Adrenal gland (tissue), 12 donors: ENCODE data around the gene FAM120C. TPM values are rescaled to one million over a fixed set of nuclear protein-coding genes. Genes with fewer than 3 reads are reported as not detected.

ENCODE experiments used
- DNase-seq, 7 donors: peaks; one replicate each; pipeline ENCODE4 v3.0.0-alpha.2; 2019 to 2020
- H3K27ac ChIP-seq, 5 donors: fragments of 200-600 bp; sonication (generic) in 4 of 5; 1 replicate in 3 of 5; 2 replicates in 2 of 5; pipeline versions ENCODE4 v1.5.1 to v1.8.0; 2016 to 2020; ENCODE audit warnings: mild to moderate bottlenecking in 1 of 5
- H3K27me3 ChIP-seq: fragments of 200-600 bp; 2 replicates; pipeline ENCODE4 v1.8.0; 2021
- H3K36me3 ChIP-seq, 2 donors: fragments of 200-600 bp; replicated peaks in 1 of 2; 1 replicate in 1 of 2; 2 replicates in 1 of 2; pipeline versions ENCODE4 v1.5.1 to v1.8.0; 2018 to 2022
- H3K4me1 ChIP-seq, 2 donors: fragments of 200-600 bp; replicated peaks in 1 of 2; 1 replicate in 1 of 2; 2 replicates in 1 of 2; pipeline versions ENCODE4 v1.5.1 to v1.8.0; 2018 to 2021
- H3K4me3 ChIP-seq, 4 donors: fragments of 200-600 bp; sonication (generic) in 3 of 4; one replicate each; pipeline ENCODE4 v1.5.1; 2016 to 2018
- H3K9me3 ChIP-seq, 3 donors: fragments of 200-600 bp; sonication (generic) in 1 of 3; replicated peaks in 1 of 3; 1 replicate in 2 of 3; 2 replicates in 1 of 3; pipeline versions ENCODE4 v1.5.1 to v1.8.0; 2016 to 2021
- POLR2A ChIP-seq, 2 donors: fragments of 450-650 bp; IDR thresholded peaks; one replicate each; pipeline ENCODE4 v1.6.1; 2017; ENCODE audit warnings: antibody characterized with exemption in 2 of 2, mild to moderate bottlenecking in 2 of 2, moderate library complexity in 1 of 2
- WGBS, 4 donors: extraction: QIAGEN DNeasy Blood & Tissue Kit in 2 of 4; methylation state at CpG; one replicate each; pipeline versions ENCODE4 v1.1.5 to v1.1.7; 2013 to 2017; 5-methylcytosine and 5-hydroxymethylcytosine counted together
- intact Hi-C, 2 donors: fragments of 100-400 bp; cut with DNase I; formaldehyde crosslinking; loops; one replicate each; pipeline versions ENCODE4 v1.14.1 to v1.15.0; 2022 to 2023
- polyA plus RNA-seq, 3 donors: library from polyadenylated mRNA; stranded (reverse); fragments of 200-250 nt in 2 of 3; fragments of 350-450 nt in 1 of 3; fragmentation: Illumina TruSeq in 1 of 3; extraction: RNeasy Lipid Tissue Mini Kit (QIAGEN cat#74804) in 1 of 3; gene quantifications; one replicate each; pipeline ENCODE4 v1.2.3, GENCODE V29; 2013 to 2014
- total RNA-seq, 9 donors: library from RNA; depleted of rRNA in 4 of 9; stranded (reverse); fragments of >200 nt in 4 of 9; fragments of 120-200 nt in 1 of 9; fragmentation: NEBNext Ultra II Directional in 1 of 9; extraction: Animal tissue kit (Norgen Biotek cat#: 25700) in 1 of 9; gene quantifications; one replicate each; pipeline versions ENCODE4 v1.1.0 to v1.2.4, GENCODE V29; 2013 to 2023
- TF ChIP-seq, protein P1 (sequence below), 6 experiments: fragments of 450-650 bp in 4 of 6; fragments of 200-600 bp in 2 of 6; sonication (generic) in 1 of 6; IDR thresholded peaks; 1 replicate in 5 of 6; 2 replicates in 1 of 6; pipeline versions ENCODE4 v1.5.1 to v1.8.0; 2016 to 2021; ENCODE audit warnings: antibody characterized with exemption in 6 of 6, mild to moderate bottlenecking in 2 of 6, moderate library complexity in 1 of 6
- donor health status: healthy with polysubstance abuse.
- donor health status: Bipolar disorder and iron deficiency.
- donor health status: DM: yes; HTN: yes; CAD: no.
- donor health status: DM: no; HTN: no; CAD: no.
- donor health status: DM: no; HTN: no; CAD: no.
- donor health status: DM: yes; HTN: yes; CAD: no.

The FAM120C gene
- total and polyA plus RNA-seq, 12 donors: 6.3 to 18.8 (median 12.3) TPM

DNA sequence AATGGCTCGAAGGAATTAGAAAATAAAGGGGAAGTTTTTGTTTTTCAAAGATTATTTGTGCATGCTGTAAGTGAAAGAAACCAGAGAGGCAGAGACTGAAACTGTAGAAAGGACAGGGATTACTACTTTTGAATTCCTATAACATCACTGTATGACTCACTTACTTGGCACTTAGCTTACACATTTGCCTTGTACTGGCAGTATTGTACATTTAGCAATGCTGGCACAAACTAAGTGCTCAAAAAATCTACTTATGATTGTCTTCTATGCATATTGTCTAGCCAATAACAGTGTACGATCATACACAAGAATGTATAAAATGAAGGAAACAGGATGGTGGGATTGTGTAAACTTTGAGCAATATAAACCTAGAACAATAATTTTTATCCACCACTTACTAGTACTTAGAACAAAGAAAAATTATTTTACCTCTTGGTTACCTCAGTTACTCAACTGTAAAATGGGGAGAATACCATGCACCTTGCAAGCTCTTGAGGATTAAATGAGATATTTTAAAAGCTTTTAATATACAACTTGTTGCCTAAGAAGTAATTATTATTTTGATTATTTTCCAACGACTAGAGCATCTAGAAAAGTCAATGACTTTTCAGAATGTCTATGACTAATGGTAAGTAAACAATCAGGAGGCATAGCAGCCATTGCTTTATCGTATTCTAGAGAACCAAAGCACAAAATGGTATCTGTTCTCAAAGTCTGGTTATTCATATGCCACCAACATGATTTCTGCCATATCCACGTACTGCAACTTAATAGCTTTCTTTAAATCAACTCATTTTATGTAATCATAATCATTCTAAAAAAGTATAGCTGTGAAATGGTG, 4.7 kb downstream of the FAM120C start:
- TF ChIP-seq POLR2A (IDR thresholded peaks at IDR 0.05): no peak
- TF ChIP-seq, protein P1, sequence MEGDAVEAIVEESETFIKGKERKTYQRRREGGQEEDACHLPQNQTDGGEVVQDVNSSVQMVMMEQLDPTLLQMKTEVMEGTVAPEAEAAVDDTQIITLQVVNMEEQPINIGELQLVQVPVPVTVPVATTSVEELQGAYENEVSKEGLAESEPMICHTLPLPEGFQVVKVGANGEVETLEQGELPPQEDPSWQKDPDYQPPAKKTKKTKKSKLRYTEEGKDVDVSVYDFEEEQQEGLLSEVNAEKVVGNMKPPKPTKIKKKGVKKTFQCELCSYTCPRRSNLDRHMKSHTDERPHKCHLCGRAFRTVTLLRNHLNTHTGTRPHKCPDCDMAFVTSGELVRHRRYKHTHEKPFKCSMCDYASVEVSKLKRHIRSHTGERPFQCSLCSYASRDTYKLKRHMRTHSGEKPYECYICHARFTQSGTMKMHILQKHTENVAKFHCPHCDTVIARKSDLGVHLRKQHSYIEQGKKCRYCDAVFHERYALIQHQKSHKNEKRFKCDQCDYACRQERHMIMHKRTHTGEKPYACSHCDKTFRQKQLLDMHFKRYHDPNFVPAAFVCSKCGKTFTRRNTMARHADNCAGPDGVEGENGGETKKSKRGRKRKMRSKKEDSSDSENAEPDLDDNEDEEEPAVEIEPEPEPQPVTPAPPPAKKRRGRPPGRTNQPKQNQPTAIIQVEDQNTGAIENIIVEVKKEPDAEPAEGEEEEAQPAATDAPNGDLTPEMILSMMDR (IDR thresholded peaks at IDR 0.05): no peak
- no peaks in the 10 kb centered on the region for H3K9me3 ChIP-seq
- no peaks in the 10 kb centered on the region for H3K27me3 ChIP-seq
- peak overlapping the region in 1 of 4 donors; percentile 7 for H3K4me3 ChIP-seq
- DNase-seq: no peak
- intact Hi-C loops: no loop called here
- WGBS, 4 donors: 46 to 51% (median 48%) methylated on average over 5 of the region's 5 CpGs
- peaks cover 18 to 27% of the 10 kb centered on the region in 2 donors for H3K4me1 ChIP-seq
- H3K36me3 ChIP-seq: no peaks in the 10 kb centered on the region
- H3K27ac ChIP-seq: peak overlapping the region in 1 of 5 donors; percentile 26

DNA sequence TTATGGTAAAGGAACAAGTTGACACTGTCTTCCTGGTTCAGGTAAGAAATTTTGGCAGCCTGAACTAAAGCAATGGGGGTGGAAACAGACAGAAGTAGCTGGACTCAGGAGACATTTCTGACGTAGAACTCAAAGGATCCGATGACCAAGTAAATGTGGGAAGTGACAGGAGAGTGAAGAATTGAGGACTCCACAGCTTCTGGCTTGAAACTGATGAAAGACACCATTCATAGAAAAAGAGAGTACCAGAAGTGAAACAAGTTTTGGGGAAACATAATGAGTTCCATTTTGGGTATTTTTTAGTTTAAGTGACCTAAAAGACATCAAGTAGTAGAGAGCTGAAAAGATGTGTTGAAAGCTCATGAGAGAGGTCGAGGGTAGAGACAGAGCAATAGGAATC, 5.7 kb downstream of the FAM120C start:
- H3K36me3 ChIP-seq: no peaks in the 10 kb centered on the region
- peaks cover 18 to 27% of the 10 kb centered on the region in 2 donors for H3K4me1 ChIP-seq
- H3K27me3 ChIP-seq: no peaks in the 10 kb centered on the region
- peak overlapping the region in 1 of 4 donors; percentile 7 for H3K4me3 ChIP-seq
- no peaks in the 10 kb centered on the region for H3K9me3 ChIP-seq
- no peak for DNase-seq
- 56 to 79% (median 71%) methylated on average over 3 of the region's 3 CpGs for WGBS, 4 donors
- TF ChIP-seq, protein P1 (IDR thresholded peaks at IDR 0.05): no peak
- TF ChIP-seq POLR2A (IDR thresholded peaks at IDR 0.05): no peak
- intact Hi-C loops: no loop called here
- H3K27ac ChIP-seq: peak overlapping the region in 1 of 5 donors; percentile 26

DNA sequence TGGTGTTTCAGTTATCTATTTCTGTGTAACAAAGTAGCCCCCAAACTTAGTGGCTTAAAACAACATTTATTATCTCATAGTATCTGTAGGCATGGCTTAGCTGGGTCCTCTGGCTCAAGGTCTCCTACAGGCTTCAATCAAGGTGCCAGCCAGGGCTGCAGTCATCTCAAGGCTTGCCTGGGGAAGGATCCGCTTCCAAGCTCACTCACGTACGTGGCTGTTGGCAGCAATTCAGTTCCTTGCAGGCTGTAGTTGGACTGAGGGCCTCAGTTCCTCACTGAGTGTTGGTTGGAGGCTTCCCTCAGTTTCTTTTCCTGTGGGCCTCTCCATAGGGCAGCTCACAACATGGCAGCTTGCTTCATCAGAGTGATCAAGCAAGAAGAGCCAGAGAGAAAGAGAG, 9.3 kb downstream of the FAM120C start:
- peak; percentile 27 to 57 (median 41) for DNase-seq
- H3K27ac ChIP-seq: no peak overlapping the region
- no peak for TF ChIP-seq POLR2A (IDR thresholded peaks at IDR 0.05)
- TF ChIP-seq, protein P1 (IDR thresholded peaks at IDR 0.05): no peak
- H3K27me3 ChIP-seq: no peaks in the 10 kb centered on the region
- H3K4me1 ChIP-seq: peaks cover 9 to 12% of the 10 kb centered on the region in 2 donors
- WGBS, 4 donors: 24 to 64% (median 46%) methylated on average over 2 to 3 of the region's 3 CpGs
- no peak overlapping the region for H3K4me3 ChIP-seq
- intact Hi-C loops: no loop called here
- H3K36me3 ChIP-seq: no peaks in the 10 kb centered on the region
- H3K9me3 ChIP-seq: no peaks in the 10 kb centered on the region

DNA sequence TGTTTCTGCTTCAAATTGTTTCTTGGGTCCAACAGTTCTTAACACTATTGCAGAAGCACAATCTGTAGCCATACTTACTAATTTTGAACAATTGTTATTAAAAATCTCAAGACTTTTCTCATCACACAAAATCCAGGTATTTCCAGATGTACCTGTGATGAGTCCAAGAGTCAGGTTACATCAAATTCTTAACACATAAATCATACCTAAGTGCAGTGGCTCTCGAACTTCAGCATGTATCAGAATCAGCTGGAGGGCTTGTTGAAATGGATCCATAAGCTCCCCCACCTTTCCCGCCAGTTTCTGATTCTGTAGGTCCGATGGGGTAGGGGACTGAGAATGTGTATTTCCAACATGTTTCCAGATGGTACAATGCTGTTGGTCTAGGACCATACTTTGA, 10.6 kb downstream of the FAM120C start:
- DNase-seq: no peak
- Histone ChIP-seq H3K27ac (no peak overlapping the region), H3K4me1 (peaks cover 0 to under 1% of the 10 kb centered on the region in 2 donors), H3K27me3 (no peaks in the 10 kb centered on the region), H3K9me3 (no peaks in the 10 kb centered on the region), H3K4me3 (no peak overlapping the region), H3K36me3 (no peaks in the 10 kb centered on the region)
- WGBS, 4 donors: 77 to 100% (median 89%) methylated on average over 1 to 3 of the region's 3 CpGs
- no peak for TF ChIP-seq POLR2A (IDR thresholded peaks at IDR 0.05)
- TF ChIP-seq, protein P1 (IDR thresholded peaks at IDR 0.05): no peak
- intact Hi-C loops: no loop called here
